Activated CD4-positive, CD25-positive, alpha-beta regulatory T cell treated with anti-CD3 and anti-CD28 coated beads, Interleukin-2, amount 50 U/mL, for 16 hours (primary cell): ENCODE measurements around the gene MRPS12.
"Not testable (repeated sequence)": the region's sequence is repeated elsewhere in the genome, so short reads cannot be mapped to it uniquely, and the experiment has no call there.

Source experiments
- DNase-seq: peaks from one replicate; pipeline ENCODE4 v3.0.0-alpha.2; 2020; ENCODE audit warnings: low read depth, low spot score

Gene MRPS12

DNA sequence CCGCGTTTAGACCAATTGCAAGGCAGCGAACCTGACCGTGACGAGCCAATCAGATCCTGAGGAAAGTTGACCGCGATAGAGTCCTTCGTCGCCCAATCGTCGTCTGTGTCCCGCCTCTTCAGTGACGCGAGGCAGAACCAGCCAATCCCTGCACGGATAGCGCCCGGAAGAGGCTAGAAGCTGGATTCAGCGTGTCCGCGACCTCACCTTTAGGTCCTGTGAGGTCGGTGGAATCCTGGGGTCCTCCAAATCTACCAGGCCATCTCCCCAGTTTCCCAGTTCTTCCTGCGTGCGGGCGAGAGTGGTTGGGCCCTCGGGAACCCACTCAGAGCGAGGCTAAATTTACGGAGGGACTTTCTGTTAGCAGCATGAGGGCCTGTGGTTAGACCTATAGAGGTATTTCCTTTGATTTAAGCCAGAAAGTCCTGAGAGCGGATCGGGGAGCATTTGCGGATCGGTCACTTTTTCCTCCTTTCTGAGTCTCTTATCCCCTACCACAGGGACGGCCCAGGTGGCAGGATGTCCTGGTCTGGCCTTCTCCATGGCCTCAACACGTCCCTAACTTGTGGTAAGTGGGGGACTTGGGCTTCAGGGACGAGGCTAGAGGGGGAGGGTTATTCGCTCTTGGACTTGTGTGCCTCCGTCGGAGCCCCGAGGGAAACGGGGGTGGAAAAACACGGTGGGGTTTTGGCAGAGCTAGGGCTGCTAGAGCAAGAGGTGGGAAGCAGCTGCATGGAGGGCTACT is at the start of gene MRPS12:
TSS of gene MRPS12 (plus strand) at position 169 of the 745 bp plus-strand sequence. CDS start at position 520, 351 bp downstream.
- DNase-seq: peak; percentile 97

GRCh38 chr19:38883286-38883685 is 47.5 kb upstream of the MRPS12 start:
- DNase-seq: no peak

GRCh38 chr19:38884691-38885090 is 46.1 kb upstream of the MRPS12 start:
- not testable (repeated sequence) for DNase-seq

- no peak for DNase-seq
Measured at GRCh38 chr19:38888876-38889275, 41.9 kb upstream of the MRPS12 start.

- DNase-seq: no peak
Measured at GRCh38 chr19:38889803-38890202, 40.9 kb upstream of the MRPS12 start.

DNA sequence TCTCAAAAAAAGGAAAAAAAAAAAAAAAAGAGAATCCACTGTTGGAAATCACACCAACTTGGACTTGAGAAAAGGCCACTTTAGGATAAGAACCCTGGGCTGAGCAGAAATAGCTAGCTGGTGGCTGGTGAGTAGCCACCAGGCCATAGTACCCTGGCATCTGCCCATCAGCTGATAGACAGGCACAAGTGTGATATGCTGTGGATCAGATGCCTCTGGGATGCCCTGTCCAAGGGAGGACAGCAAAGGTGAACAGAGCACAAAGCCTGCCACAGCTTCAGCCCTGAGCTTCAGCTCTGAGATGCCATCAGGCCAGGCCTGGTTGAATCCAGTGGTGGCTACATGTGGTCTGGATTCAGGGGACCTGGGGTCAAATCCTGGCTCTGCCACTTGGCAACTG is 40.1 kb upstream of the MRPS12 start:
- no peak for DNase-seq

DNA sequence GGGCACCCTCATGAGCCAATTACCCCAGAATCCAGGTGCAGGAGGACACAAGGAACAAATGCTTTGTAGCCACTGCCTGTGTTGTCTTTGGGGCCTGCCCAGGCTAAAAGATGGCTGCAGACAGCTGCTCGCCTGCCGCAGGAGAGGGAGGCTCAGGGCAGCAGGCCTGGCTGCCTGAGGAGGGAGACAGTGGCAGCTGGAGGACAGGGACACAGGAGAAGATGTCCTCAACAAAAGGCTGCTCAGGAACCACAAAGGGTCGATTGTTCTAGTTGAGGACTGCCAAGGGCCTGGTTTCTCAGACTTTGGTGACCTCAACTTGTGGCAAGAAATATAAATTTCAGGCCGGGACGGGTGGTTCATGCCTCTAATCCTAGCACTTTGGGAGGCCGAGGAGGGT is 39.0 kb upstream of the MRPS12 start:
- DNase-seq: no peak

GRCh38 chr19:38892841-38893240 is 37.9 kb upstream of the MRPS12 start:
- DNase-seq: no peak

- DNase-seq: no peak
Measured at GRCh38 chr19:38893341-38893771, 37.4 kb upstream of the MRPS12 start.

GRCh38 chr19:38894968-38895367 is 35.8 kb upstream of the MRPS12 start:
- DNase-seq: no peak

GRCh38 chr19:38898788-38899446 is 31.8 kb upstream of the MRPS12 start:
- no peak for DNase-seq

- DNase-seq: peak; percentile 99
Measured at GRCh38 chr19:38899447-38900201, 31.1 kb upstream of the MRPS12 start, which contains the start of the genes NFKBIB and SIRT2. TSS of gene NFKBIB (plus strand) at chr19:38899969. CDS start at chr19:38900033, 64 bp downstream. TSS of gene SIRT2 (minus strand) at chr19:38899618. CDS start at chr19:38899521, 97 bp downstream.

DNA sequence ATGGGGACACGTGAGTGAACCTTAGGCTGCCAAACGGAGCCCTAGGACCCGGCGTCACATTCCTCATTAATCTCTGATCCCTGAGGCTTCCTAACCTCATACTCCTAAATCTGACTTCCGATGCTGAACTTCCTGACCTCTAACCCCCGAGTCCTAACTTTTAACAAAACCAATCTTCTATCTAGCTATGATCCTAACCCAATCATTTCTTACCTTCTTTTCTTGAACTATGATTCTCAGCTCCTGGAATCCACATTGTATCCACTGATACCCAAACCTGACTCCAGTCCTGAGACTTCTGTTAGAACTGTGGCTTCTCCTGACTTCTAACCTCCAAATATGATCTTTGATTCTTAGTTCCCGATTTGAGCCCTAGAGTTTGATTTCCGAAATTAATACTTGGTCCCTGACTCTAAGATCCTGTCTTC is 30.5 kb upstream of the MRPS12 start:
- no peak for DNase-seq

DNA sequence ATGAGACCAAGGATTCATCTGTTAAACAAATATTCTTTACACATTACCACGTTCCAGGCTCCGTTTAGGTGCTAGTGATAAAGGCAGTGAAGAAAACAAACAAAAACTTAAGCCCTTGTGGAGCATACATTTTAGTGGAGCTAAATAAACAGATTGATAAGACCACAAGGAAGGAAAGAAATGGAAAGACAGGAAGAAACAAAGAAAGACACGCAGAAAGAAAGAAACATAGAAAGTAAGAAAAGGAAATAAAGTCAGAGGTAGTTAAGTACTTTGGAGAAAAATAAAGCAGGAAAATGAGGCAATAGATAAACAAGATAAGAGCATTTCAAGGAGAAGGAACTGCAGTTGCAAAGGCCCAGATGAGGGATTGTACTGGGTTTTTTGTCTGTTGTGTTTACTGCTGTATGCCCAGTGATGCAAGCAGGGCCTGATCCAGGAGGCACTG is 30.0 kb upstream of the MRPS12 start:
- DNase-seq: no peak

DNA sequence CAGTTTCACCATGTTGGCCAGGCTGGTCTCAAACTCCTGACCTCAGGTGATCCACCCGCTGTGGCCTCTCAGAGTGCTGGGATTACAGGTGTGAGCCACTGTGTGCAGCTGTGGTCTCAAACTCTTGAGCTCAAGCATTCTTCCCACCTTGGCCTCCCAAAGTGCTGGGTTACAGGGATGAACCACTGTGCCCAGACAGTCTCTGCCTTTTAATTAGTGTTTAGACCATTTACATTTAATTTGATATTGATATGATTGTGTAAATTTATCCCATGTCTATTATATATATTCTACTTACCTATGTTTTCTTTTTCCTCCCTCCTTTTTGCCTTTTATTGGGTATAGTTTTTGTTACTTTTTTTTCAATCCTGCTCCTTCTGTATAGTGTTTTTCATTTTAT is 29.1 kb upstream of the MRPS12 start:
- DNase-seq: no peak

GRCh38 chr19:38904581-38905539 is 25.9 kb upstream of the MRPS12 start:
- no peak for DNase-seq

DNA sequence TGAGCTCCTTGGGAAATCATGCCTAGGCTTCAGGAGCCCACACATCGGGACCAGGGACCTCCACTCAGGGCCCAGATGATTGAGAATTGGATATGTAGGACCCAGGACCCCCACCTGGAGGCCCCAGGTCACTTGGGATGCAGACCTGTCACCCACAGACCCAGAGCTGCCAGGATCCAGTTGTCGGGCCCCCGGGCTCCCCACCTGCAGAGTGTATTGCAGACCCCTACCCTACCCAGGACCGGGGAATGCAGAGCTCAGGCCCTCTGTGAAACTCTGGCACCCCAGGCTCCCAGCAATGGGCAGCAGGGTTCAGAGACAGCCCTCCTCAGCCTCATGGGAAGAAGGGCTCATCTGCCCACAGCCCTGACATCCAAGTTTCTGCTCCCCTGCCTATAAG is 25.1 kb upstream of the MRPS12 start:
- DNase-seq: no peak

DNA sequence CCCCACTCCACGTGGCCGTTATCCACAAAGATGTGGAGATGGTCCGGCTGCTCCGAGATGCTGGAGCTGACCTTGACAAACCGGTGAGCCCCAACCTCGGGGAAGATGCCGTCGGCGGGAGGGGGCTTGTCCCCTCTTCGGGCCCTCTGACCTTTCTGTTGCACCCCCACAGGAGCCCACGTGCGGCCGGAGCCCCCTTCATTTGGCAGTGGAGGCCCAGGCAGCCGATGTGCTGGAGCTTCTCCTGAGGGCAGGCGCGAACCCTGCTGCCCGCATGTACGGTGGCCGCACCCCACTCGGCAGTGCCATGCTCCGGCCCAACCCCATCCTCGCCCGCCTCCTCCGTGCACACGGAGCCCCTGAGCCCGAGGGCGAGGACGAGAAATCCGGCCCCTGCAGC is 23.5 kb upstream of the MRPS12 start:
- no peak for DNase-seq

DNA sequence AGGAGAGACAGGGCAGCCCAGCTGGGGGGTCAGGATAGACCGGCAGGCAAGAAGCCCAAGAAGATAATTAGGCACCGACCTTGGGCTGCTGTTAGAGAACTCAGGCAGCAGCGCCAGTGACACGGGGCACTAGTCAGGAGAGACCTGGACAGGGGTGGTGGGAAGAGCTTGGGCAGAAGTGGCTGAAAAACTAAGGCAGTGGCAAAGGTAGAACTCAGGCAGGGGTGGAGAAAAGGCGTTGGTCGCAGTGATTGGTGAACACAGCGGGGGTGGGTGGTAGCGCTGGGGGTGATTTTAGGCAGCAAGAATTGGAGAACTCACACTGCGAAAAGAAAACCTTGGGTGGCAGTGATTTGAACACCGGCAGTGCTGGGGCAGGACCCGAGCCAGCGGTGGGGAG is 23.1 kb upstream of the MRPS12 start:
- no peak for DNase-seq

- DNase-seq: no peak
Measured at GRCh38 chr19:38908911-38909310, 21.8 kb upstream of the MRPS12 start.

DNA sequence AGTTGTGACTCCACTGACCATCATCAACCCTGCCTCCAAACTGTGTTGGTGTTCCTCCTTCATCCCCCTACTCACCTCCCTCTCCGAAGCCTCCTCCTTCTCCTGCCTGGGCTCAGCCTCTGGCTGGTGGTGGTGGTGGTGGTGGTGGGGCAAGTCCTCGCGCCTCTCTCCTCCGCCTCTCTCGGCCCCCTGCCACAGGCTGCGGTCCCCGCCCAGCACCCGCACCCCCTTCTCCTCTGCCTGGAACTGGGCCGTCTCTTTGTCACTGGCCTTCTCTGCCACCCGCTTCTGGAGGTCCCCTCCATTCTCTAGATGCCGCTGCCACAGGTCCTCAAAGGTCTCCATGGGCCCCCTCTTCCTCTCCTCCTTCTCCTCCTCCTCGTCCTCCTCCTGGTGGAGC is 20.3 kb upstream of the MRPS12 start:
- DNase-seq: no peak
